ENCODE measurements around the gene EPN2.
"Not testable (repeated sequence)": the region's sequence is repeated elsewhere in the genome, so short reads cannot be mapped to it uniquely, and the experiment has no call there.

Gene EPN2

GRCh38 chr17:19262650-19263631 is 25.8 kb downstream of the EPN2 start:
- in situ Hi-C loops (cut with MboI; ENCODE audit: low pct_unique_long_range_greater_than_20kb, low sequenced_read_pairs): no loop called here
- DNase-seq: no peak

GRCh38 chr17:19263641-19264051 is 26.5 kb downstream of the EPN2 start:
- in situ Hi-C loops (cut with MboI; ENCODE audit: low pct_unique_long_range_greater_than_20kb, low sequenced_read_pairs): no loop called here
- no peak for DNase-seq

DNA sequence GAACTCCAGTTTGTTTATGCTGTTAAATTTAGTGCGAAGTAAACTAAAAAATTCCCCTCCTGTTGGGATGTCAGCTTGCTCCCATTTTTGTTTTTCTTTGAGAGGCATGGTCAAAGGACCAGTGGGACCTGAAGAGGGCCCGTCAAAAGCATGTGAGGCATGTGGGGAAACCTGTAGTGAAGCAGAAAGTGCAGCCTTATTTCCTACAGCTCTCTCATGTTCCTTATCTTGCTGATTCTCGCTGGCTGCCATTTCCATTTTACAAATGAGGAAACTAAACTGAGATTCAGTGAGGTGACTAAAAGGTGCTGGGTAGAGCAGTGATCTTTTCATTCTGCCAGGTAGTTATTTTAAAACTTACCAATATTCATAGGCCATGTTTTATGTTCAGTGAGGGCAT is 27.1 kb downstream of the EPN2 start:
- in situ Hi-C loops (cut with MboI; ENCODE audit: low pct_unique_long_range_greater_than_20kb, low sequenced_read_pairs): no loop called here
- no peak for DNase-seq

GRCh38 chr17:19264681-19265080 is 27.5 kb downstream of the EPN2 start:
- in situ Hi-C loops (cut with MboI; ENCODE audit: low pct_unique_long_range_greater_than_20kb, low sequenced_read_pairs): no loop called here

GRCh38 chr17:19265755-19266154 is 28.6 kb downstream of the EPN2 start:
- DNase-seq: no peak
- in situ Hi-C loops (cut with MboI; ENCODE audit: low pct_unique_long_range_greater_than_20kb, low sequenced_read_pairs): no loop called here

More at GRCh38 chr17:19264681-19265080, 27.5 kb downstream of the EPN2 start:
- DNase-seq: no peak

DNA sequence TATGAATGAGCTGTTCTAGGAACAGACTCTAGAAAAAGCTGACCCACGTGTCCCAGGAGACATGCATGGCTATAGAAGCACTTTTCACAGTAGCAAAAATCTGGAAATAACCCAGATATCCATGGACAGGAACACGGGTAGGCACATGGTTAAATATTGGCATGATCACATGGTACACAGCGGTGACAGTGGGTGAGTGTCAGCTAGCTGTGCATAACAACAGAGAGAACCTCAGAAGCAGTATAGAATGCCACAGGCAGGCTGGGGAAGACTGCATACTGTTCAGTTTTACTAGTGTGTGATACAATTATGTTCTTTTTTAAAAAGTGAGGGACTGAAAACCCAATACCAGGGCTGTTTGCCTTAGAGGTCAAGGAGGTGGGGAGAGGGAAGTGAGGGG is 31.4 kb downstream of the EPN2 start:
- in situ Hi-C loops (cut with MboI; ENCODE audit: low pct_unique_long_range_greater_than_20kb, low sequenced_read_pairs): no loop called here
- peak; percentile 9 for DNase-seq

DNA sequence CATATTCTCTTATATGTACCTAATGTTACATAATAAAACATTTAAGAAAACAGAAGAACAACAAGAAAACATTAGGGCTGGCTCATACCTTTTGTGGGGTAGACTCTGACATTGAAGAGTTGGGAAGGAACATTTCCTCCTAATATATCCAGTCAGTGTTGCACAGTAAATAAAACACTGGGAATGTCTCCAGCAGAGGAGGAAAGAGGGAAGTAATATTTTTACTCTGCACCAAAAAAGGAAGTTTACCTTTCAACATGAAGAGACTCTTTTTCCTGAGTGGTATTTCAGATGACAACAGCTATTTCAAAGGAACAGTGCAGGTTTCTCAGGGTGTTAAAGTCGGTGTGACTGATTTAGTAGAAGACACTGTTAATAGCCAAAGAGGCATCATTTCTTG is 31.9 kb downstream of the EPN2 start:
- peak; percentile 36 for DNase-seq
- in situ Hi-C loops (cut with MboI; ENCODE audit: low pct_unique_long_range_greater_than_20kb, low sequenced_read_pairs): no loop called here

DNA sequence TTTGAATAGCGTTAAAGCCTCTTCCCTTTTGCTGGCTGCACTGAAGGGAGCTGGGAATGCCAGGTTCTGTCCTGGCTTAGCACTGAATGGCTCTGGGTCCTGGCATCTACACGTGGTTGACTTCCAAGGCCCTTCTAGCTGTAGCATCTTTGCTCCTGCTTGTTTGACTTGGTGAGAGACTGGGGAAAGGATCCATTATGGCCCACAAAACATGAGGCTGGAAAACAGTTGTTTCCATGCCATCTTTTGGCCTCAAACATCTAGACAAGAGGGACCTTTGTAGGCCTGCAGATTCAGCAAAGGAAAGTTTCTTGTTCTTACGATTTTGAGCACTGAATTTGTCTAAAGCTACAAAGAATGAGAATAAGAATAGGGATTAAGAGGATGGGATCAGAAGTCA is 32.5 kb downstream of the EPN2 start:
- DNase-seq: no peak
- in situ Hi-C loops (cut with MboI; ENCODE audit: low pct_unique_long_range_greater_than_20kb, low sequenced_read_pairs): no loop called here

DNA sequence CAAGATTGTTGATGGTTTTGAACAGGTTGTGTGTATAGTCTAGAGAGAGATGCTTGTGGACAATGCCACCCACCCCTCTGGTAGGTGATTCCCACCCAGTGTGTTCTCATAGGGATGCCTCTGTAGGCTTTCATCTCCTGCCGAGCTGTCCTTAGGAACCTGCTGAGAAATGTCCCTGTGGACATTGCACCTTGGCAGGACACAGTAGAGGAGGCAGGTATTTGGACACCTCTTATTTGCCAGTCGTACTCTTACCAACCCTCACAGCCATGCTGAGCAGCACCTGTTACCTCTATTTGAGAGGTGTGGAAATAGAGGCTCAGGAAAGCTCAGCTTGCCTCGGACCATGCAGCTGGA is 33.2 kb downstream of the EPN2 start:
- DNase-seq: no peak
- in situ Hi-C loops (cut with MboI; ENCODE audit: low pct_unique_long_range_greater_than_20kb, low sequenced_read_pairs): no loop called here

GRCh38 chr17:19270704-19271611 is 33.8 kb downstream of the EPN2 start:
- in situ Hi-C loops (cut with MboI; ENCODE audit: low pct_unique_long_range_greater_than_20kb, low sequenced_read_pairs): no loop called here
- DNase-seq: no peak

DNA sequence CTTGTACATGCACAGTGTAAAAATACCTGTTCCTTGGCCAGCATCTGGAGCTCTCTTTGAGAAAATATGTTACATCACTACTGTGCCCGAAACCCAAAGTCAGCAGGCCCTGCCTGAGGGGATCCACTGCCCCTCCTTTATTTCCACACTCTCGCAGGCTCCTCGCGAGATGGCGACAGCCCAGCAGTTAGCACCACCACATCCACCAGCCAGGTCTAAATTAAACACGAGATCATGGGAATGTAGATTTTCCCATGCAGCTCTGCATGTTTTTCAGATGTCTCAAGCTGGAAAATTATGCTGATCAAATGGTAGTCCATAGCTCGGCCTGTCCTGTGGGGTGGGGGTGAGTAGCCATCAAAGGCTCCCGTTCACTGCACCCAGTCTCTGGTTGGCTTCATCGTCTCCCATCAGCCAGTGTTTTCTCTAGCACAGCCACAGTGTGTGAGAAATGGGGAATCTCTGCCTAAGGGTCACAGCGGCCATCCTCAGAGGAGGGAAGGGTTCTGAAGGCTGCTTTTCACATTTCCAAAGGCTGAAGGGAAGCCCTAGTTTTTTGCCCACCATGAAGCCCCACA is 34.7 kb downstream of the EPN2 start:
- in situ Hi-C loops (cut with MboI; ENCODE audit: low pct_unique_long_range_greater_than_20kb, low sequenced_read_pairs): no loop called here
- DNase-seq: no peak

GRCh38 chr17:19273731-19274130 is 36.6 kb downstream of the EPN2 start:
- no peak for DNase-seq
- in situ Hi-C loops (cut with MboI; ENCODE audit: low pct_unique_long_range_greater_than_20kb, low sequenced_read_pairs): no loop called here

DNA sequence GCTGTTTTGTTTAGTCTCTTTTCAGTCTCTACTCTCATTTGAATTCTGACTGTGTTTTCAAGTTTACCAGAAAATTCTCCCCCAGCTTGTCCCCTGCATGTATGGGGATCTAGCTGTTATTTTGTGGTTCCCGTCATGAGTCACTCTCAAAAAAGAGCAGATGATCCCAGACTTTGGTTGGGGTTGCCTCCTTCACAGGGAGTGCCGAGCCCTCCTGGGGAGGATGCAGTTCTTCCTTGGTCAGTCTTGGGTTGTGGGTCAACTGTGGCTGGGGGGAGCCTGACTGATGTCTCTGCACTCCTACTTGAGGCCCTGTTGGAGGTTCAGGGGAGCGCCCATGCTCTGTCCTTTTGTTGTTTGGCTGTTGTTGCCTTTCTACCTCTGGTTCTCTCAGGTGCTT is 37.7 kb downstream of the EPN2 start:
- no peak for DNase-seq
- in situ Hi-C loops (cut with MboI; ENCODE audit: low pct_unique_long_range_greater_than_20kb, low sequenced_read_pairs): no loop called here

- in situ Hi-C loops (cut with MboI; ENCODE audit: low pct_unique_long_range_greater_than_20kb, low sequenced_read_pairs): no loop called here
- no peak for DNase-seq
Observed at GRCh38 chr17:19275457-19276127, 38.4 kb downstream of the EPN2 start.

GRCh38 chr17:19278284-19278683 is 41.1 kb downstream of the EPN2 start:
- in situ Hi-C loops (cut with MboI; ENCODE audit: low pct_unique_long_range_greater_than_20kb, low sequenced_read_pairs); DNase-seq: not testable (repeated sequence)

DNA sequence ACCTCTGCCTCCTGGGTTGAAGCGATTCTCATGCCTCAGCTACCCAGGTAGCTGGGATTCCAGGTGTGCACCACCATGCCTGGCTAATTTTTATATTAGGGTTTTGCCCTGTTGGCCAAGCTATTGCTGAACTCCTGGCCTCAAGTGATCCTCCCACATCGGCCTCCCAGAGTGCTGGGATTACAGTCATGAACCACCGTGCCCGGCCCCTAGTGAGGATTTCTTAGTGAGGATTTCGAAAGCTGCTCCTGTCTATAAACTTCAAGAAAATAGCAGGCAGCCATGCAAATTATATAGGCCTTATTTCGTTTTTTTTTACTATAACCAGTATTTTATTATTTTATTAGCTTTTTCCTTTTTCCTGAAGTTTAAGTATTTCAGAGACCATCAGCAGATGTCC is 41.6 kb downstream of the EPN2 start:
- no peak for DNase-seq
- in situ Hi-C loops (cut with MboI; ENCODE audit: low pct_unique_long_range_greater_than_20kb, low sequenced_read_pairs): no loop called here

DNA sequence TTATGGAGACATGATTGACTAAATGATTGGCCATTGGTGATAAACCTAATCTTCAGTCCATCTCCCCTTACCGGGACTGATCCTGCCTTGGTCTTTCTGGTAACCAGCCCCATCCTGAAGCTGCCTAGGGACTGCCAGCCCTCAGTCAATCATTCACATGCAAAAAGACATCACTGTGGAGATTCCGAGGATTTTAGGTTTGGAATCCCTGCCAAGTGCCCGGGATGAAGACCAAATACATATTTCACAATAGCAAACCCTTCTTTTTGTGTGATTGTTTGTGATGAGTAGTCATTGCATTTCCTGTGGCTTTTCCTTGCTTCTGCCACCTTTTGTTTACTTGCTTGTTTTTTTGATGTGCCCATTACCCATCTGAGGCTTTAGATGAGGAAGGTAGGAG is 44.0 kb downstream of the EPN2 start:
- in situ Hi-C loops (cut with MboI; ENCODE audit: low pct_unique_long_range_greater_than_20kb, low sequenced_read_pairs): no loop called here

GRCh38 chr17:19284005-19284959 is 47.1 kb downstream of the EPN2 start:
- in situ Hi-C loops (cut with MboI; ENCODE audit: low pct_unique_long_range_greater_than_20kb, low sequenced_read_pairs): no loop called here
- DNase-seq: no peak

More for the DNA sequence above, 44.0 kb downstream of the EPN2 start:
- no peak for DNase-seq
